Osteoblast (primary cell): ENCODE data around the gene C1orf159. TPM values are rescaled to one million over a fixed set of nuclear protein-coding genes. Genes with fewer than 3 reads are reported as not detected.

Source experiments
- DNase-seq: peaks from one replicate; pipeline ENCODE4 v3.0.0; 2011; ENCODE audit warnings: low spot score, mixed read lengths; ENCODE audit not compliant: insufficient read length; ENCODE audit errors: missing footprints
- H2AFZ ChIP-seq: 2 replicates; pipeline ENCODE4 v1.6.0; 2011; ENCODE audit warnings: mild to moderate bottlenecking, low read length
- H3K27ac ChIP-seq: 2 replicates; pipeline ENCODE4 v1.5.1; 2011; ENCODE audit warnings: mild to moderate bottlenecking, low read depth, low read length, moderate library complexity
- H3K27me3 ChIP-seq: 2 replicates; pipeline ENCODE4 v1.6.0; 2012; ENCODE audit warnings: mild to moderate bottlenecking, control low read depth, inconsistent platforms, low read length, moderate library complexity; ENCODE audit not compliant: insufficient read depth
- H3K36me3 ChIP-seq: 2 replicates; pipeline ENCODE4 v1.5.1; 2011; ENCODE audit warnings: mild to moderate bottlenecking, low read length, control low read depth, moderate library complexity; ENCODE audit not compliant: insufficient read depth
- H3K4me1 ChIP-seq: 2 replicates; pipeline ENCODE4 v1.5.1; 2011; ENCODE audit warnings: mild to moderate bottlenecking, low read length, control low read depth, moderate library complexity; ENCODE audit not compliant: insufficient read depth
- H3K4me2 ChIP-seq: 2 replicates; pipeline ENCODE4 v1.6.0; 2011; ENCODE audit warnings: mild to moderate bottlenecking, low read length; ENCODE audit not compliant: insufficient read depth
- H3K4me3 ChIP-seq: fragments of 200-600 bp; sonication (generic); 3 replicates; pipeline ENCODE4 v1.5.1; 2012; ENCODE audit warnings: mild to moderate bottlenecking, low read length, inconsistent platforms; ENCODE audit not compliant: insufficient read depth
- H3K79me2 ChIP-seq: 2 replicates; pipeline ENCODE4 v1.6.0; 2012; ENCODE audit warnings: mild to moderate bottlenecking, low read length, control low read depth, inconsistent platforms; ENCODE audit not compliant: insufficient read depth
- H3K9me3 ChIP-seq: 2 replicates; pipeline ENCODE4 v1.5.1; 2011; ENCODE audit warnings: low read depth, low read length, control low read depth
- H4K20me1 ChIP-seq: 2 replicates; pipeline ENCODE4 v1.6.0; 2012; ENCODE audit warnings: mild to moderate bottlenecking, low read length, control low read depth; ENCODE audit not compliant: insufficient read depth
- CTCF ChIP-seq: IDR thresholded peaks from 2 replicates; pipeline ENCODE4 v1.5.1; 2011; ENCODE audit warnings: mild to moderate bottlenecking, low read depth, low read length, moderate library complexity; ENCODE audit errors: extremely low read depth
- total RNA-seq: library from RNA; depleted of rRNA; stranded (reverse); fragments of >200 nt; gene quantifications from 2 replicates; pipeline ENCODE4 v1.2.3, GENCODE V29; 2012

Gene C1orf159
- total RNA-seq, 1 donor, result 5.4 TPM

GRCh38 chr1:1117469-1117831 lies 1.6 kb upstream of the C1orf159 start:
- no peaks in the 10 kb centered on the region for H3K9me3 ChIP-seq
- peaks cover 8% of the 10 kb centered on the region for H3K27me3 ChIP-seq
- H3K4me3 ChIP-seq, result no peak overlapping the region
- TF ChIP-seq CTCF, result no peak
- no peaks in the 10 kb centered on the region for H3K4me1 ChIP-seq
- H3K27ac ChIP-seq, result no peak overlapping the region
- no peak for DNase-seq
- no peak overlapping the region for H3K4me2 ChIP-seq
- H3K36me3 ChIP-seq, result no peaks in the 10 kb centered on the region
- peaks cover 8% of the 10 kb centered on the region for H3K79me2 ChIP-seq
- H2AFZ ChIP-seq, result no peak overlapping the region
- no peaks in the 10 kb centered on the region for H4K20me1 ChIP-seq

GRCh38 chr1:1116701-1117468 lies 996 bp upstream of the C1orf159 start:
- Histone ChIP-seq H3K9me3 (no peaks in the 10 kb centered on the region), H3K4me2 (peak overlapping the region; percentile 79), H2AFZ (peak overlapping the region; percentile 51), H3K36me3 (no peaks in the 10 kb centered on the region), H3K4me3 (peak overlapping the region; percentile 83), H3K27ac (no peak overlapping the region), H3K79me2 (peaks cover 12% of the 10 kb centered on the region), H3K27me3 (peaks cover 8% of the 10 kb centered on the region), H3K4me1 (no peaks in the 10 kb centered on the region), H4K20me1 (no peaks in the 10 kb centered on the region)
- no peak for TF ChIP-seq CTCF
- DNase-seq, result peak; percentile 93

GRCh38 chr1:1115136-1115785 lies 628 bp downstream of the C1orf159 start:
- peak overlapping the region; percentile 83 for H3K4me3 ChIP-seq
- peak overlapping the region; percentile 72 for H2AFZ ChIP-seq
- no peak overlapping the region for H3K27ac ChIP-seq
- peak; percentile 88 for DNase-seq
- H3K4me1 ChIP-seq, result no peaks in the 10 kb centered on the region
- no peaks in the 10 kb centered on the region for H3K36me3 ChIP-seq
- H3K79me2 ChIP-seq, result peaks cover 15% of the 10 kb centered on the region
- H4K20me1 ChIP-seq, result no peaks in the 10 kb centered on the region
- no peaks in the 10 kb centered on the region for H3K9me3 ChIP-seq
- H3K27me3 ChIP-seq, result peaks cover 8% of the 10 kb centered on the region
- peak overlapping the region; percentile 82 for H3K4me2 ChIP-seq
- no peak for TF ChIP-seq CTCF

- no peaks in the 10 kb centered on the region for H3K36me3 ChIP-seq
- H4K20me1 ChIP-seq, result no peaks in the 10 kb centered on the region
- DNase-seq, result no peak
- peaks cover 15% of the 10 kb centered on the region for H3K79me2 ChIP-seq
- H3K27me3 ChIP-seq, result peaks cover 6% of the 10 kb centered on the region
- no peak overlapping the region for H3K27ac ChIP-seq
- no peak overlapping the region for H2AFZ ChIP-seq
- H3K9me3 ChIP-seq, result no peaks in the 10 kb centered on the region
- no peak for TF ChIP-seq CTCF
- no peaks in the 10 kb centered on the region for H3K4me1 ChIP-seq
- H3K4me2 ChIP-seq, result no peak overlapping the region
- H3K4me3 ChIP-seq, result no peak overlapping the region
Measured at GRCh38 chr1:1114431-1114830, 1.5 kb downstream of the C1orf159 start.
